Non-pigmented ciliary epithelial cell (primary cell): ENCODE results near the gene CARD11.

Experiments
- DNase-seq: peaks from one replicate; pipeline ENCODE4 v3.0.0-alpha.2; 2010; ENCODE audit warnings: low read depth

CARD11 gene

GRCh38 chr7:3043544-3044371 is at the start of gene CARD11:
CARD11 (minus strand) TSS chr7:3043867; CDS start chr7:2958506, 85,361 bp downstream.
- DNase-seq, result no peak

DNA sequence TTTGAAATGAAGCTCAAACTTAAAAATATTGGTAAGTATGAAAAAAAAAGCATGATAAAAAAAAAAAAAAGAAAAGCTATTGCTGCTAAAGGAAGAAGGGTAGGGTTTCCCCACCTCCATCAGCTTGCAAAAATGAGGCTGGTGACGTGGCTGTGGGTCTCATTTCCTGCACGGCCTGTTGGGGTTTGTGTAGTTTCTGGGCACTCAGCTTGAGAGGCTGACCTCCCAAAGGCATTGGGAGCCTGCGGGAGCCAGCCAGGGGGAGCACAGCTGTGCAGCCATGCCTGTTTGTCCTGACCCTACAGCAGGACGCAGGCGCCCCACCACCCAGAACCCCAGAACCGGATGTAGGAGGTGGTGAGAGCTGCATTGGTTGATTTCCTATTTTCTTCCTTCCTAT is 48.8 kb upstream of the CARD11 start:
- DNase-seq, result no peak

GRCh38 chr7:3091631-3092030 is 48.0 kb upstream of the CARD11 start:
- no peak for DNase-seq

GRCh38 chr7:3089493-3089892 is 45.8 kb upstream of the CARD11 start:
- DNase-seq, result no peak

DNA sequence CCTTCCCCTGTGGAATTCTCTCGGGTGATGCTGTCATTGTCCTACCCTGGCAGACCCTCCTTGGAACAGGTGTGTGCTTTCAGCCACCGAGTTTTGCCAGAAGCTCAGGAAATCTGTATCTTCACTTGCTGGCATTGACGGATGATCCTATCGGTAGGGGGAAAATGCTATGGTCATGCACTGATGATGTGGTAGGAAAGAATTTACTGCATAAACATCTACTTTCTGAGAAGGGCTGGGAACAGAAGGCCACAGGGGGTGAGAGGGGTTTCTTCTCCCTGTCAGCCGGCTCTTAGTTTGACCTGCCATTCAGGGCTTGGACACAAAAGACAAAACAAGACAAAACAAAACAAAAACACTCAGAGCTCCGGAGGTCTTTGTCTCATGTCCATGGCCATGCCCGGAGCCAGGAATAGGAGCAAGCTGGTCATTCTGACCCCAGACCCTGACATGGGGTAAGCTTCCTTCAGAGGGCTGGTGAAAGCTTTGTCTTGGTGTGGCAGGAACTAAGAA is 43.6 kb upstream of the CARD11 start:
- no peak for DNase-seq

- no peak for DNase-seq
Measured at GRCh38 chr7:3083350-3083749, 39.7 kb upstream of the CARD11 start.

- DNase-seq, result no peak
Measured at GRCh38 chr7:3082831-3083230, 39.2 kb upstream of the CARD11 start.

- DNase-seq, result no peak
Measured at GRCh38 chr7:3082386-3082785, 38.7 kb upstream of the CARD11 start.

GRCh38 chr7:3080106-3080505 is 36.4 kb upstream of the CARD11 start:
- no peak for DNase-seq

DNA sequence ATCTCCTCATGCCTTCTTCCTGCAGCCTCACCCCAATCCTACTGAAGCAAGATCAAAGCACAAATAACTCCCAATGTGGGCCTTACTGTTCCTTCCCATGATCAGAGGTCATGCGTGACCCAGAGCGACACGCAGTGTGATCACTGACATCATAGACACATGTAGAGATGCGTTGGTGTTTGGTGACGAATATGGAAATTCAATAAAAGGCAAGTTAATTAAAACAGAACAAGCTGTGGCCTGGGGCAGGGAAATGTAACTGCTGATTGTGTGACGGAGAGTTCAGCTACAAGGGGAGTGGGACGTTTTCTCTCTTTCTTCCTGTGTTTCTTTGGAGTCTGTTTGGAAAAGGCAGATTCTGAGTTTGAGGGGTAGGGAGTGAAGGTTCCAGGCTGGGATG is 34.8 kb upstream of the CARD11 start:
- DNase-seq, result no peak

DNA sequence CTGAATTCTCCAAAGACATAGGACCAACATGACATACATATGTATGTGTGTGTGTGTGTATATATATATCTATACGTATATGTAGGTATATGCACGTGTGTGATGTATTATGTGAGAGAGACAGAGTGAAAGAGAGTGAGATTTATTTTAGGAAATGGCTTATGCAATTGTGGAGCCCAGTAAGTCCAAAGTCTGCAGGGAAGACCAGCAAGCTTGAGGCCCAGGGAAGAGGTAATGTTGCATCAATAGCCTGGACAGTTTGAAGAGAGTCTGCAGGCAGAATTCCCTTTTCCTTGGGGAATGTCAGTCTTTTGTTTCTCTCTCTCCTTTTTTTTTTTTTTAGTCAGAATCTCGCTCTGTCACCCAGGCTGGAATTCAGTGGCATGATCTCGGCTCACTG is 33.0 kb upstream of the CARD11 start:
- no peak for DNase-seq

DNA sequence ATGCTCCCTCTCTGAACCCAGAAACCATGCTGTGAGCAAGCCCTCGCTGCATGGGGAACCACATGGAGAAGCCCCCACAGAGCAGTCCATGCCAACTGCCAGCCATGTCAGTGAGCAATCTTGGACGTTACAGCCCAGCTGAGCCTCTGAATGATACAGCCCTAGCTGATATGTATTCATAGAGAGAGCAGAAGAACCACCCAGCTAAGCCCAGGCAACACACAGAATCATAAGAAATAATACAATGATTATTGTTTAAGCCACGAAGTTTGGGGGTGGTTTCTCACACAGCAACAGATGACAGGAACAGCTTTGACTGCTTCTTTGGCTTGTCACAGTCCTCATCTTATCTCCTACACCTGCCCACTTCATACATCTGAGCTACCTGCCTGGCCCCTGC is 32.5 kb upstream of the CARD11 start:
- DNase-seq, result no peak

- DNase-seq, result no peak
Measured at GRCh38 chr7:3075441-3075840, 31.8 kb upstream of the CARD11 start.

GRCh38 chr7:3074459-3074821 is 30.8 kb upstream of the CARD11 start:
- no peak for DNase-seq

DNA sequence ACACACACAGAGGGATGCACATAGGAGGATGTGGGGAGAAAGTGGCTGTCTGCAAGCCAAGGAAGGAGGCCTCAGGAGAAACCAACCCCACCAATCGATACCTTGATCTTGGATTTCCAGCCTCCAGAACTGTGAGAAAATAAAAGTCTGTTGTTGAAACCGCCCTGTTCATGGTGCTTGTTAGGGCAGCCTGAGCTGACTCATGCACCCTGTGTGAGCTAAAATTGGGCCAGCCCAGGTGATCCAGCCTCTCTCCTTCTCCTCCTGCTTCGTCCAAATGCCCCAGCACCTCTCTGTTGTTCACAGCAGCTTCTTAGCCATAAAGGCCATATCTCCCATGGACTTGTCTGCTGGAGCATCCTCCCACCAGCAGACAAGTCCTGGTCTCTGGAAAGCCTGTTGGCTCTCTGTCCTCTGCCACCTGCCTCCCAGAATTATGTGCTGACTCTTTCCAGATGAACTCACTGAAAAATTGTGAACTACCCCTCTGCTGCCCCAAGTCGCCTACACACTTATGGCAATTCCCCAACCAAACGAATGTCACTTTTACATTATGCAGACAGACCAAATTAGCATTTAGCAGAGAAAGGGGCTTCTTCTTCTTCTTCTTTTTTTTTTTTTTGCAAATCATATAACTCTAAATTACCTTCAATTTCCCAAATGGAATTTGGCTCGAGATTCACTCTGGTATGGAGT is 30.2 kb upstream of the CARD11 start:
- no peak for DNase-seq

DNA sequence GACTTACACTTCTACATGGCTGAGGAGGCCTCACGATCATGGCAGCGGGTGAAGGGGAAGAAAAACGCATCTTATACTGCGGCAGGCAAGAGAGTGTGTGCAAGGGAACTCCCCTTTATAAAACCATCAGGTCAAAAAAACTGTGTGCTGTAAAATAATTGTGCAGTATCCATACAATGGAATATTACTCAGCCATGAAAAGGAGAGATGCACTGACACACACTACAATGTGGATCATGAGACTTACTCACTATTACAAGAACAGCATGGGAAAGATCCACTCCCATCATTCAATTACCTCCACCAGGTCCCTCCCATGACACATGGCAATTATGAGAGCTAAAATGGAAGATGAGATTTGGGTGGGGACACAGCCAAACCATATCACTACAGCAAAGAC is 27.2 kb upstream of the CARD11 start:
- no peak for DNase-seq

DNA sequence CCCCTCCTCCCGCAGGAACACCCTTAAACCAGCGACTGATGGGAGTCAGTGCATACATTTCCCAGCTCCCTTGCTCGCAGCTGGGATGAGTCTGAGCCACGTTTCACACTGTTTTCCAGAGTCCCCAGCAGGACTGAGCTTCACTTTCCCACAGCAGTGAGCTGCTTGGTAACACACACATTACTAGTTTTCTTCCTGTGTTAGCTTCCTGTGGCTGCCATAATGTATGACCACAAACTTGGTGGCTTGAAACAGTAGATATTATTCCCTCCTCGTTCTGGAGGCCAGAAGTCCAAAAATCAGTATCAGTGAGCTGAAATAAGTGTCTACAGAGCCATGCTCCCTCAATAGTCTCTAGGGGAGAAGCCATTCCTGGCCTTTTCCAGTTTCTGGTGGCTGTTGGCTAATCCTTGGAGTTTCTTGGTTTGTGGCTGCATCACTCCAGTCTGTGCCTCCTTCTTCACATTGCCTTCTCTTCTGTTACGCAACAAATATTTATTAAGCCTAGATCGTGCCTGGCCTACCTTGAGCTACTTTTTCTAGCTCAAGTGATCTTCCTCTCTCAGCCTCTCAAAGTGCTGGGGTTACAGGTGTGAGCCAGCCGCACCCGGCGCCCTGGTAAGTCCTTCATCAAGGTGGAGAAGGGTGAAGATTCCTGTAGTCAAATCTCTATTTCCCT is 26.2 kb upstream of the CARD11 start:
- no peak for DNase-seq

GRCh38 chr7:3068530-3068929 is 24.9 kb upstream of the CARD11 start:
- DNase-seq, result no peak

- no peak for DNase-seq
Measured at GRCh38 chr7:3067606-3068380, 24.1 kb upstream of the CARD11 start.

DNA sequence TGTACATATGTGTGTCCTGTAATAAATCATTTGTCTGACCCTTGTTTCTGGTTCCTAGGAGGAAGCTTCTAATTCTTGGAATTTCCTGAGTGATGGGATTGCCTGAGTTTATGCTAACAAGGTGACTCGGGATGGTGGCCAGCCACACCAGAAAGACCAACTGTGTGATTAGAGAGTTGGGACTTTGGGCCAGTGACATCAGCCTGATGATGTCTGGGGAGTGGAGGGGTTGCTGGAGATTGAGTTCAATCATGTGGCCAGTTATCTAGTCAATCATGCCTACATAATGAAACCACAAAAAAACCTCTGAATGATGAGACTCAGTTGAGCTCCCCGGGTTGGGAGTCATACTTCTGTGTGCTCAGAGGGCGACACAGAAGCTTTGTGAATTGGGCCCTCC is 23.5 kb upstream of the CARD11 start:
- DNase-seq, result no peak

GRCh38 chr7:3066506-3066905 is 22.8 kb upstream of the CARD11 start:
- DNase-seq, result no peak

DNA sequence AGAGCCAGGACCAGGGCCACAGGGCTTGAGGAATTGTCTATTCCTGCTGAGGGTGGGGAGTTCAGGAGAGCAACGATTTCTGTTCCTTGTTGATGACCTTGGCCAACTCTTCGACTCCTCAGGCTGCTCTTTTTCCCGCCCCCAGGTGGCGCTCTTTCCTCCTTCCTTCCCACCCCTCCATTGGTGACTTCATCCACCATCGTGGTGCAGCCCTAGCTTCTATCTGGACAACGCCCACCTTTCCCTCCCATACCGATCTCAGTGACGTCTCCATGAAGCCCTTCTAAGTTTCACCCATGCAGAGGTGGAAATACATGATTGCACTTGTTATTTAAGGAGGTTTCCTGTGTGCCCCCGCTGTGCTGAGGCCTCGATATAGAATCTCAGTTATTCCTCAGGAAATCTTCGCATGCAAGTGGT is 22.1 kb upstream of the CARD11 start:
- DNase-seq, result no peak
